Activated effector memory CD4-positive, alpha-beta T cell treated with anti-CD3 and anti-CD28 coated beads, Interleukin-2, amount 50 U/mL, for 16 hours (primary cell): ENCODE measurements around the gene KLK5.
"Not testable (repeated sequence)": the region's sequence is repeated elsewhere in the genome, so short reads cannot be mapped to it uniquely, and the experiment has no call there.

Source experiments
- DNase-seq: peaks from one replicate; pipeline ENCODE4 v3.0.0-alpha.2; 2020

KLK5 gene

GRCh38 chr19:50952910-50953309 lies at the start of gene KLK5:
Gene KLK5, minus strand, starts transcription at chr19:50953038. Its CDS starts 381 bp downstream, at chr19:50952657.
- no peak for DNase-seq

- no peak for DNase-seq
Observed at GRCh38 chr19:51002089-51002532, 49.3 kb upstream of the KLK5 start.

- DNase-seq = no peak
Observed at GRCh38 chr19:51001515-51001914, 48.7 kb upstream of the KLK5 start, which contains the start of gene KLK8. Gene KLK8, minus strand, starts transcription at chr19:51001604. Its CDS starts 437 bp downstream, at chr19:51001167.

GRCh38 chr19:51000981-51001380 lies 48.1 kb upstream of the KLK5 start:
- no peak for DNase-seq

- DNase-seq = no peak
Observed at GRCh38 chr19:51000426-51000825, 47.6 kb upstream of the KLK5 start.

GRCh38 chr19:50998686-50999085 lies 45.8 kb upstream of the KLK5 start:
- no peak for DNase-seq

GRCh38 chr19:50998061-50998460 lies 45.2 kb upstream of the KLK5 start:
- DNase-seq = no peak

- no peak for DNase-seq
Observed at GRCh38 chr19:50994129-50994528, 41.3 kb upstream of the KLK5 start.

- DNase-seq = no peak
Observed at GRCh38 chr19:50992666-50993035, 39.8 kb upstream of the KLK5 start.

GRCh38 chr19:50984416-50984815 lies 31.6 kb upstream of the KLK5 start:
- not testable (repeated sequence) for DNase-seq

- DNase-seq = no peak
Observed at GRCh38 chr19:50983625-50984292, 30.9 kb upstream of the KLK5 start, which contains the start of gene KLK7. Gene KLK7, minus strand, starts transcription at chr19:50983917. Its CDS starts 1,518 bp downstream, at chr19:50982399.

- no peak for DNase-seq
Observed at GRCh38 chr19:50982186-50982585, 29.3 kb upstream of the KLK5 start.

GRCh38 chr19:50981587-50982146 lies 28.8 kb upstream of the KLK5 start:
- no peak for DNase-seq

- DNase-seq = no peak
Observed at GRCh38 chr19:50980208-50980607, 27.4 kb upstream of the KLK5 start.

GRCh38 chr19:50979758-50980157 lies 26.9 kb upstream of the KLK5 start:
- DNase-seq = no peak

- no peak for DNase-seq
Observed at GRCh38 chr19:50978772-50979390, 26.0 kb upstream of the KLK5 start.

- no peak for DNase-seq
Observed at GRCh38 chr19:50977626-50978025, 24.8 kb upstream of the KLK5 start.

- no peak for DNase-seq
Observed at GRCh38 chr19:50975766-50976165, 22.9 kb upstream of the KLK5 start.

- no peak for DNase-seq
Observed at GRCh38 chr19:50974702-50975556, 22.1 kb upstream of the KLK5 start.

GRCh38 chr19:50972795-50973376 lies 20.0 kb upstream of the KLK5 start:
- no peak for DNase-seq

- not testable (repeated sequence) for DNase-seq
Observed at GRCh38 chr19:50969810-50970209, 17.0 kb upstream of the KLK5 start.

GRCh38 chr19:50969413-50969760 lies 16.5 kb upstream of the KLK5 start, which contains the start of gene KLK6:
Gene KLK6, minus strand, starts transcription at chr19:50969591. Its CDS starts 1,487 bp downstream, at chr19:50968104.
- no peak for DNase-seq
